Astrocyte of the cerebellum (primary cell): ENCODE data around the gene IL13.

Experiments
- DNase-seq: peaks from one replicate; pipeline ENCODE4 v3.0.0-alpha.2; 2011; ENCODE audit warnings: low read depth
- H3K4me3 ChIP-seq: 2 replicates; pipeline ENCODE4 v1.5.1; 2011; ENCODE audit warnings: mild to moderate bottlenecking, low read depth, low read length, moderate library complexity
- in situ Hi-C: cut with HindIII; loops from 2 replicates; pipeline ENCODE4 v1.10.0; 2017; ENCODE audit warnings: low sequenced_read_pairs
- TF ChIP-seq, protein P1 (sequence below): IDR thresholded peaks from 2 replicates; pipeline ENCODE4 v1.5.1; 2012; ENCODE audit warnings: low read length, low read depth, moderate library complexity, mild to moderate bottlenecking; ENCODE audit errors: missing control alignments

Gene IL13

DNA sequence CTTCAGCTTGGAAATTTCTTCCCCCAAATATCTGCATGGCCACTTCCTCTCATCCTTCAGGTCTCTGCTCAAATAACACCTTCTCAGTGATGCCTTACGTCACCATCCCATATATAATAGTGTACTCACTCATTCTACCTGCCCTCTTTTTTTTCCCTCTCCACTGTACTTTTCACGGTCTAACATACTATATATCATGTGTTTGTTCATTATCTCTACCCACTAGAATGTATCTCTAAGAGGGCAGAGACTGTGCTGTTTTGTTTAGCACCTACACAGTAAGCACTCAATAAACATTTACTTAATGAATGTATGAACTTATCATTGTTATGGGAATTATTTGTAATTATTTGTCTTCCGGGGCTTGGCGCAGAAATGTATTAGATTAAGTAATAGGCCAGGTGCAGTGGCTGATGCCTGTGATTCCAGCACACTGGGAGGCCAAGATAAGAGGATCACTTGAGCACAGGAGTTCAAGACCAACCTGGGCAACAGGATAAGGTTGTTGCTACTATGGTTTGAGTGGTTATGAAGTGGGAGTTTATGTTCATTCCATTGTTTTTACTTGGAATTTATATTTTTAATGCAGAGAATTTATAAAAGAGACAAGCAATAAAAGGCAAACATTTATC, 6.0 kb upstream of the IL13 start:
- in situ Hi-C loops = no loop called here
- DNase-seq = no peak
- TF ChIP-seq, protein P1, sequence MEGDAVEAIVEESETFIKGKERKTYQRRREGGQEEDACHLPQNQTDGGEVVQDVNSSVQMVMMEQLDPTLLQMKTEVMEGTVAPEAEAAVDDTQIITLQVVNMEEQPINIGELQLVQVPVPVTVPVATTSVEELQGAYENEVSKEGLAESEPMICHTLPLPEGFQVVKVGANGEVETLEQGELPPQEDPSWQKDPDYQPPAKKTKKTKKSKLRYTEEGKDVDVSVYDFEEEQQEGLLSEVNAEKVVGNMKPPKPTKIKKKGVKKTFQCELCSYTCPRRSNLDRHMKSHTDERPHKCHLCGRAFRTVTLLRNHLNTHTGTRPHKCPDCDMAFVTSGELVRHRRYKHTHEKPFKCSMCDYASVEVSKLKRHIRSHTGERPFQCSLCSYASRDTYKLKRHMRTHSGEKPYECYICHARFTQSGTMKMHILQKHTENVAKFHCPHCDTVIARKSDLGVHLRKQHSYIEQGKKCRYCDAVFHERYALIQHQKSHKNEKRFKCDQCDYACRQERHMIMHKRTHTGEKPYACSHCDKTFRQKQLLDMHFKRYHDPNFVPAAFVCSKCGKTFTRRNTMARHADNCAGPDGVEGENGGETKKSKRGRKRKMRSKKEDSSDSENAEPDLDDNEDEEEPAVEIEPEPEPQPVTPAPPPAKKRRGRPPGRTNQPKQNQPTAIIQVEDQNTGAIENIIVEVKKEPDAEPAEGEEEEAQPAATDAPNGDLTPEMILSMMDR = no peak
- no peak overlapping the region for H3K4me3 ChIP-seq

DNA sequence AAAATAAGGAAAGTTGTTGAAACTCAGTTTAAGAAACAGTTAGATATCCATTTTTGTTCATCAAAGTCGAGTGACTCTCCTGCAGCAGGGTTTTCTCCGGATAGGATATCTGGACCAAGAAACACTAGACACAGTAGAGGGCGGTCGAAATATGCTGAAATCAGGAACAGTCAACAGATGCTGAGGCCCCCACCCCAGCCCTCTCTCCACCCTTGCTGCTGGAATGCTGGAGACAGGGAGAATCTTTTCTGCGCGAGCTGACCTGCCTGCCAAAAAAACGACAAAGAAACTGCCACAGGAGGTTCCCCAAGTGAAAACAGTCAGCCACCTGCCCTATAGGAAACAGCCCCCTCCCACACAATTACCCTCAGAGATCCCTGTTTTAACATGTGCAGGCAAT, 4.3 kb upstream of the IL13 start:
- no peak for DNase-seq
- in situ Hi-C loops = no loop called here
- H3K4me3 ChIP-seq = no peak overlapping the region
- TF ChIP-seq, protein P1 = no peak

GRCh38 chr5:132655821-132656773, 1.9 kb upstream of the IL13 start:
- no peak for DNase-seq
- peak overlapping the region; percentile 40 for H3K4me3 ChIP-seq
- in situ Hi-C loops = no loop called here
- TF ChIP-seq, protein P1 = peak; percentile 14

DNA sequence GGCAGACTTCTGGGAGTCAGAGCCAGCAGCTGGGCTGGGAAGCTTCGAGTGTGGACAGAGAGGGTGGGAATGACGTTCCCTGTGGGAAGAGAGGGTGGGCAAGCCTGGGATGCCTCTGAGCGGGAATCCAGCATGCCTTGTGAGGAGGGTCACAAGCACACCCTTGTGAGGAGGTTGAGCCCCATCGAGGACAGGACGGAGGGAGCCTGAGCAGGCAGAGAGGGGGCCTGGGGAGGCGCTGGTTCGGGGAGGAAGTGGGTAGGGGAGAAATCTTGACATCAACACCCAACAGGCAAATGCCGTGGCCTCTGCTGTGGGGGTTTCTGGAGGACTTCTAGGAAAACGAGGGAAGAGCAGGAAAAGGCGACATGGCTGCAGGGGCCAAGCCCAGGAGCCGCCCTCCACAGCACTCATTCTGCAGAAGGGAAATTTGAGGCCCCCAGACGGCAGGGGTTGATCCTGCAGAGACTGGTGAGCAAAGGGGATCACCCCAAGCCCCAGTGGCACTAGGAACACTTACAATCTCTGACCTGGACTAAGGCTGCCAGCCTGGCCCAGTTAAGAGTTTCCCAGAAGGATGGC, 1.1 kb upstream of the IL13 start:
- no peak for DNase-seq
- H3K4me3 ChIP-seq = peak overlapping the region; percentile 40
- TF ChIP-seq, protein P1 = no peak
- in situ Hi-C loops = no loop called here

DNA sequence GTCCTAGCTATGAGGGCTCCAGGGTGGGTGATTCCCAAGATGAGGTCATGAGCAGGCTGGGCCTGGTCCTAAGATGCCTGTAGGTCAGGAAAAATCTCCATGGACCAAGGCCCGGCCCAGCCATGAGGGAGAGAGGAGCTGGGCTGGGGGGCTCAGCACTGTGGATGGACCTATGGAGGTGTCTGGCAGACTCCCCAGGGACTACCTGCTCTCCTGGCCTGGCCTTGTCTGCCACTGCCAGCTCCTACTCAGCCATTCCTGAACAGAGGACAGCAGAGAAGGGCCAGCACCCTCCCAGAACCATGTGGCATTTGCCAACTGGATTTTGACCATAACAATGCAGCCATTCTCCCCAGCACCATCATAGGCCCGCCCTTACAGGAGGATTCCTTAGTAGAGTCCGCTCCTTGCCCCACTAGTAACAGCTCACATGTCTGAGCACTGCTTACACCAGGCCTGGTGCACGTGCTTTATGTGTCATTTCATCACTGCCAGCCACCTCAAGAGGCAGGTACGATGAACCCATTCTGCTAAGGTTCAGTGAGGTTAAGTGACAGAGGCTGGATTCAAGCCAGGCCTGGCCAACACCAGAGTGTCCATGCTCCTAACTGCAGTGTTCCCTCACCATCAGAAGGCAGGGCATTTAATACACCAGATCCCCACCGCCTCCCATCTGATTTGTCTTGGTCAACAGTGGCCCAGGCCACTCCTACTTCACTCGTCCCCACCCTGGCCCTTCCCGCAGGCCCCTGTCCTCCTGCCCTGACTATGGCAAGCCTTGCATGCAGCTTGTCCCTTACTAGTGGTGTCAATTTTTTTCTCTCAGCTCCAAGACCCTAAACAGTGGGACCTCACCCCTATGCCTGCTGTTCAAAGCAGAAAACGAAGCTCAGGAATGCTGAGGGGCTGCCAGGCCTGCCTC, 669 bp downstream of the IL13 start:
- no peak overlapping the region for H3K4me3 ChIP-seq
- TF ChIP-seq, protein P1 = no peak
- in situ Hi-C loops = no loop called here
- no peak for DNase-seq
